ENCODE measurements around the gene NIT2.
"Not testable (repeated sequence)": the region's sequence is repeated elsewhere in the genome, so short reads cannot be mapped to it uniquely, and the experiment has no call there.

Gene NIT2

DNA sequence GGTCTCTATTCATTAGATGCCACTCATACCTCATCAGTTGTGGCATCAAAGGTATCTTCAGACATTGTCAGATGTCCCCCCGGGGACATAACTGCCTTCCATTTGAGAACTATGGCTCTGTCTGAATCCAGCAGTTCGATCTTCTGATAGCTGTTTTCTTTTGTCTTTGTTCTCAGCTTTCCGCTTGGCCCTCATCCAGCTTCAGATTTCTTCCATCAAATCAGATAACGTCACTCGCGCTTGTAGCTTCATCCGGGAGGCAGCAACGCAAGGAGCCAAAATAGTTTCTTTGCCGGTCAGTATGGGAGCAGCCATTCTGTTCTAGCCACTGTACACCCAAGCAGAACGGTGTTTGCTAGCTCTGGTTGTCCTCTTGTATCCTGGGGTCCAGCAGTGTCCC is 4.4 kb downstream of the NIT2 start:
- DNase-seq (ENCODE audit: low read depth in 2 of 2), result no peak

DNA sequence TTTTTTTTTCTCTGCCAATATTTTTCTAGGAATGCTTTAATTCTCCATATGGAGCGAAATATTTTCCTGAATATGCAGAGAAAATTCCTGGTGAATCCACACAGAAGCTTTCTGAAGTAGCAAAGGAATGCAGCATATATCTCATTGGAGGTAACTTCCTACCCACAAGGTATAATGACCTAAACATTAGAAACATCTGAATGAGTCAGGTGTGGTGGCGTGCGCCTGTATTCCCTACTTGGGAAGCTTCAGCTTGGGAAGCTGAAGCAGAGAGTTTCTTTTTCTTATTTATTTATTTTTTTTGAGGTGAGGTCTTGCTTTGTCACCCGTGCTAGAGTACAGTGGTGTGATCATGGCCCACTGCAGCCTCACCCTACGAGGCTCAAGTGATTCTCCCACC is 5.2 kb downstream of the NIT2 start:
- no peak for DNase-seq (ENCODE audit: low read depth in 2 of 2)

- no peak for DNase-seq (ENCODE audit: low read depth in 2 of 2)
Measured at GRCh38 chr3:100340527-100340926, 6.0 kb downstream of the NIT2 start.

- DNase-seq (ENCODE audit: low read depth in 2 of 2), result no peak
Measured at GRCh38 chr3:100348727-100349126, 14.2 kb downstream of the NIT2 start.

- not testable (repeated sequence) for DNase-seq (ENCODE audit: low read depth in 2 of 2)
Measured at GRCh38 chr3:100351770-100352169, 17.2 kb downstream of the NIT2 start.

DNA sequence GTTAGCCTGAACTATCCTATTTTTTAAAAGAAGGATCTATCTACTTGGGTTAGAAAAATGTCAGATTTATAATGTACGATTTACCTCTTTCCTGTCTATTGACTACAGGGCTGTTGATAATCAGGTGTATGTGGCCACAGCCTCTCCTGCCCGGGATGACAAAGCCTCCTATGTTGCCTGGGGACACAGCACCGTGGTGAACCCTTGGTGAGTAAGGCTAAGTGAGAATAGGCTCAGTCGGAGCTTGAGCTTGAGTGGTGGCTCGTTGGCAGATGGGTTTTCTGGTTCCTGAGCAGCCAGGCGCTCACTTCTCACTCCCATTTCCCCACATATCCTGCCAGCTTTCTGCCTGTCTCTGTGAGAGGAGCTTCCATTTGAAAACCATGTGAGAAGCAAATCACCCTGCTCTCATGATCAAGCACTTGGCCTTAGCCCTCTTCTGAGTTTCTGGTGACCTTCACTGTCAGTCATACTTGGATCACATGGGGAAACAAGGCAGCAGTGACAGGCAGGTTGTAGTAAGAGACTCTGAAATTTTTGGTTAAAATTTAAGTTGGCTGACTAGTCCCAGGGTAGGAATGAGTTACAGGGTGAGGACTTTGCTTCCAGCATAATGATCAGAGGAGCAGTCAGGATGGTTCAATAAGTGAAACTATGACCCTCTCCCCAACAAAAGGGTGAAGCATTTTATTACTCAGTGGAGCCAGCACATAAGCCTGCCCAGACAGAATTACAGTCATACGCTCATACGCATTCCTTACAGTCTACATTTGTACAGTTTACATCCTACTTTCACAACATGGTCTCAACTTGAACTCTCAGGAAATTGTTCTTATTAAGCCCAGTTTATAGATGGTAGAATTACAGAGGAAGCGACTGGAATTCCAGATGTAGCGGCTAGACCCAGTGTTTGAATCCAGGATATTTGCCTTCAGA is 18.0 kb downstream of the NIT2 start:
- DNase-seq (ENCODE audit: low read depth in 2 of 2), result no peak

DNA sequence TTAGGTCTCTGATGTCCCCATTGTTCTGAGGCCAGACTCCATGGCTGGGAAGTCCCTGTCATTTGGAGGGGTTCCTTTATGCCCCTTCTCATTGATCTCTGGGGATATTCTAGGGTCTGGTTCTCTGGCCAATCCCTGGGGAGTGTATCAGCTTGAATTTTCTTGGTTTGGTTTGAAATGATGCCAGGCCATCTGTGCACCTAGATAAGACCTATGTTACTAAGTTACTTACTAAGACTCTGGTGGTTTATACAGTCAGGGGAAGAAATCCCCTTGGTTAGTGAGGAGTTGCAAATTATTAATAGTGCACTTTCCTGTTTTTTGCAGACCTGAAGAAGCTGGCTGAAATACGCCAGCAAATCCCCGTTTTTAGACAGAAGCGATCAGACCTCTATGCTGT is 20.3 kb downstream of the NIT2 start:
- DNase-seq (ENCODE audit: low read depth in 2 of 2), result no peak

GRCh38 chr3:100358413-100358812 is 23.9 kb downstream of the NIT2 start:
- no peak for DNase-seq (ENCODE audit: low read depth in 2 of 2)

- DNase-seq (ENCODE audit: low read depth in 2 of 2), result no peak
Measured at GRCh38 chr3:100359035-100359434, 24.5 kb downstream of the NIT2 start.

- no peak for DNase-seq (ENCODE audit: low read depth in 2 of 2)
Measured at GRCh38 chr3:100360757-100361496, 26.4 kb downstream of the NIT2 start.

DNA sequence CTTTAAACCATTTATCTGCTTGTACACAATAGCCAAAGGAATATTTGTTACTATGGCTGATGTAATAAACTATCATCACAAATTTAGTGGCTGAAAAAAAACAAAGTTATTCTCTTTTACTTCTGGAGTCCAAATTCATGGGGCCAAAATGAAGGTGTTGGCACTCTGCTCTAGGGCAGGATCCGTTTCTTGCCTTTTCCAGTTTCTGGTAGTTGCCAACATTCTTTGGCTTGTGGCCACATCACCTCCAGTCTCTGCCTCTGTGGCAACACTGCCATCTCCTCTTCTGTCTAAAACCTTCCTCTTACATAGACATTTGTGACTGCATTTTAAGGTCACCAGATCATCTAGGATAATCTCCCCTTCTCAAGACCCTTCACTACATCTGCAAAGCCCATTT is 27.3 kb downstream of the NIT2 start:
- DNase-seq (ENCODE audit: low read depth in 2 of 2), result no peak

DNA sequence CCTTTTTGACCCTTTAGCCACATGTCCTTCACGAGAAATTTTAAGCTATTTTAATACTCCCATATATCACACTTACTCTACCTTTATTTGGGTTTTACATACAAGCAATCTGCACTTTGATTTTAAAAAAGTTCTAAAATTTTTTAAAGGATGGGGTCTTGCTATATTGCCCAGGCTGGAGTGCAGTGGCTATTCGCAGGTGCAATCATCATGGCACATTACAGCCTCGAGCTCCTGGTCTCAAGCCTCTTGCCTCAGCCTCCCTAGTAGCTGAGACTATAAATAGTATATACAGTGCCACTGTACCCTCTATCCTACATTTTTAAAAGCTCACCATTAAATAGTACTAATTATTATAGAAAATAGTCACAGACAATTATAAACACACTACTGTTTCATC is 29.9 kb downstream of the NIT2 start:
- no peak for DNase-seq (ENCODE audit: low read depth in 2 of 2)

DNA sequence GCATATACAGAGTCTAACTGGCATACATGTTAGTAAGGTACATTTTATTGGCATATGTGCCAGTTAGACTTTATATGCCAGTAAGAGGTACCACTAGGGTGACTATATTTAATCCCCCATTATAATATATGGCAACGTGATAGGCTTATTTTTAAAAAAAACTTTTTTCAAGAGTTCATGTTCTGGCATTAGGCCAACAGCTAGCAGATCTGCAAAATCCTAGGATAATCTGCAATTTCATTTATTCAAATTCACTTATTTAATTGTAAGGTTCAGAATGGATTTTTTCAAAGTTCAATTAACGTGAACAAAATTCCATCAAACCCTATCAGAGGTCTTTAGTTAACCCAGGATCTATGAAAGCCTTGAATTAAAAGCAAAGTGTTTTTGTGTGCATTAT is 31.9 kb downstream of the NIT2 start:
- no peak for DNase-seq (ENCODE audit: low read depth in 2 of 2)

DNA sequence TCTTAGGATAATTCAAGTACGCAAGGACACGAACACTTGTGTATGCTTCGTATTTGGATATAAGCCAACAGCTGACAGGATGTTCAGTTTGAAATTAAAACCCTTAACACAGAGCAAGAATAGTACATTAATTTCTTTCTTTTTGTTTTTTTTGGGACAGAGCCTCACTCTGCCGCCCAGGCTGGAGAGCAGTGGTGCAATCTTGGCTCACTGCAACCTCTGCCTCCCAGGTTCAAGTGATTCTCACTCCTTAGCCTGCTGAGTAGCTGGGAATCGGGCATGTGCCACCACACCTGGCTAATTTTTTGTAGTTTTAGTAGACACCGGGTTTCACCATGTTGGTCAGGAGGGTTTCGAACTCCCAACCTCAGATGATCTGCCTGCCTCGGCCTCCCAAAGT is 33.9 kb downstream of the NIT2 start:
- no peak for DNase-seq (ENCODE audit: low read depth in 2 of 2)

DNA sequence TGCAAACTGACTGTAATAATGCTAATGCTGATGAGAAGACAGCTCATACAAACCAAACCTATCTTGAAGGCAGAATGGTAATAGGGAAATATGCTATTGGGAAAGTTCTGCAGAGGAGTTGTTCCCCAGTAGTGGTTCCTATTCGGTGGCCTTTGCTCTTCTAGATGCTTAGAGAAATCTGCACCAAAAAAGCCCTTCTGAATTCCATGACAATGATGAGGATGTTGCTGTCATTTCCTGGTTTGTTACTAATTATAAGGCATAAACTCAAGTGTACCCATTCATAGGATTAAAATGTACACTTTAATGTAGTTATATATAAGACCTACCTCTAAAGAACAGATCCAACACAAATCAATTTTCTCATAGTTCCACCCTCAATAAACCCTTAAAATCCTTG is 36.2 kb downstream of the NIT2 start:
- DNase-seq (ENCODE audit: low read depth in 2 of 2), result no peak

DNA sequence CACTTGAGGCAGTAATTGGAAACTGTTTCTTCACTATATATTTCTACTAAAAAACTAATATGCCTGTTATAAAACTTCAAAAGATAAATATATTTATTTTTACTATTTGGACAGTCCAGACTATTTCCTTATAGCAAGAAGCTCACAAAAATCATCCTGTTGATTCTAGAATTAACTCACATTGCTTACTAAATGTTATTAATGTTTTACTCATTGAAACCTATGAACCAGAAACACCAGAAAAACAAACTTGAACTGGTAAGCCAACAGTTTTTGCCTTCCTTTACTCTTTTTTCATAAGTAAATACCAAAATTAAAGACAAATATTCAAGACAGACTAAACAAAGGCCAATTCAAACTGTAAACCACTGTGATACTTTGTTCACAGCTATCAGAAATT is 40.0 kb downstream of the NIT2 start:
- no peak for DNase-seq (ENCODE audit: low read depth in 2 of 2)

- no peak for DNase-seq (ENCODE audit: low read depth in 2 of 2)
Measured at GRCh38 chr3:100376301-100376700, 41.7 kb downstream of the NIT2 start.

DNA sequence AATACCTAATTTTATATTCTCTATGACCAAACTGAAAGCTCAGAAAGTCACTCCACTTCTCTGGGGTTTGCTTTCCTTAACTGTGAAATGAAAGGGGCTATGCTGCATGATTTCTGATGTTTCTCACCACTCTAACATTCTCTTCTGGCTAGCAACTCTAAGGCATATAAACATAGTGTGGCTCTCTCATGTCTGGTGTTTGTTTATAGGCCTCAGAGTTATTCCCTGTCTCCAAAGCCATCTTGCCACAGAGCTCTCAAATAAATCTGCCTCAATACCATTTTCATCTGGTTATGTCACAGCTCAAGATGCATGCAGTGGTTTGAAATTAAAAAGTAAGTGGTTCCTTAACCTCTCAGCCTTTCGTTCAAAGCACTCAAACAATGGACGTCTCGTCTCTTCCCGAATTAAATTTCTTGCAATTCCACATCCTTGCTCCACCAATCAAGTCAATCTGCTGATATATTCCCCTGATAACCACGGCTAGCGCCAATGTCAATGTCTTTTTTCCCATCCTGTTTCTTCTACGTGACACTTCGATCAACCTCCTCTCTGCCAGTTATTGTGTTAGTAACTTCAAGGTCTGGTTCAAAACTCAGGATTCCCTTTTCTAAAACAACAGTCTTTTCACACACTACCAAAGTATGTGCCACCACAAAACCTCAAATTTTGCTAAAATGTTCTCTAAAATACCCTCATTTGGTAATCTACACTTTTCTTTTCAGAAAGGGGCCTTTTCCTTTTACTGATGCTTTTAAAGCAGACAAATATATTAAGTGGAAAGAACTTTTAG is 50.4 kb downstream of the NIT2 start:
- no peak for DNase-seq (ENCODE audit: low read depth in 2 of 2)

GRCh38 chr3:100386437-100387074 is 52.0 kb downstream of the NIT2 start:
- DNase-seq (ENCODE audit: low read depth in 2 of 2), result no peak

GRCh38 chr3:100389025-100389424 is 54.5 kb downstream of the NIT2 start:
- no peak for DNase-seq (ENCODE audit: low read depth in 2 of 2)

DNA sequence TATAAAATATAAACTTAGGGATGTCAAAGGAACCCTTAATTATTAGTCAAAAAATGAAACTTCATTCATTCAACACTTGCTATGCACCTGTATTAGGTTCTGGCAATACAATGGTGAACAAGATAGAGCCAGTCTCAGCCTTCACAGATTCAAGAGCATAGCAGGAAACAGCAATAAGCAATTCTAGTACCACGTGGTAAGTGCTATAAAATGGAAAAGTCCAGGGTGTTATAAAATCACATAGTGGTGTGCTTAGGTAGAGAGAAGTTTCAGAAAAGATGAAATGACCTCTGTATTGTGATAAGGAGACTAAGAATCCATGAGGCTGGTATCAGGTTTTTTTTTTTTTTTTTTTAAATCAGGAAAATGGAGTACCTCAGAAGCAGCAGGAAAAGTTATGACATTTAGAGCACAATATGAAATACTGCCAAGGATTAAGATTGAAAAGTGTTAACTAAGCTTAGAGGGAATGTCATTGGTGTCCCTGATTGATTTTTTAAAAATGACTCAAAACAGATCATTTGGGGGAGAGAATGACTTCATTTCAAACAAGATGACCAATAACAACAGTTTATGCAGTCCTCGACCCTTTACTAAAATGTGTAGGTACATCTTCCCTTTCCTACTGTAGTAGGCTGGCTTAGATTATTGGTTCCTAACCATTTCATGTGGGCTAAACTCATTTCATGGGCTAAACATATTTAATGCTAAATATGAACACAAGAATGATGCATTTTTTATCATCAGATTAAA is 61.3 kb downstream of the NIT2 start:
- no peak for DNase-seq (ENCODE audit: low read depth in 2 of 2)

Data from stimulated activated CD4-positive, alpha-beta T cell treated with anti-CD3 and anti-CD28 coated beads, Interleukin-1b, Interleukin-23, amount 100 ng/mL, for 4 hours (primary cell).